Measurements from ENCODE around the gene FAM76B. TPM values are rescaled to one million over a fixed set of nuclear protein-coding genes. Genes with fewer than 3 reads are reported as not detected.

Gene FAM76B
- total RNA-seq, 4 donors from 2014 or later: 13.4 to 52.1 (median 26.8) TPM

GRCh38 chr11:95727620-95728019 lies 62.0 kb downstream of the FAM76B start:
- H3K4me3 ChIP-seq (ENCODE audit: low read depth, poor library complexity, severe bottlenecking): no peak overlapping the region
- no peak for DNase-seq (ENCODE audit: low spot score in 2 of 2)
- intact Hi-C loops (cut with DNase I; ENCODE audit: low total_unique reads): no loop called here
- 63% methylated on average over 6 of the region's 6 CpGs for WGBS, 2 donors
- no peak for TF ChIP-seq POLR2A (IDR thresholded peaks at IDR 0.05)
- TF ChIP-seq, protein P1, sequence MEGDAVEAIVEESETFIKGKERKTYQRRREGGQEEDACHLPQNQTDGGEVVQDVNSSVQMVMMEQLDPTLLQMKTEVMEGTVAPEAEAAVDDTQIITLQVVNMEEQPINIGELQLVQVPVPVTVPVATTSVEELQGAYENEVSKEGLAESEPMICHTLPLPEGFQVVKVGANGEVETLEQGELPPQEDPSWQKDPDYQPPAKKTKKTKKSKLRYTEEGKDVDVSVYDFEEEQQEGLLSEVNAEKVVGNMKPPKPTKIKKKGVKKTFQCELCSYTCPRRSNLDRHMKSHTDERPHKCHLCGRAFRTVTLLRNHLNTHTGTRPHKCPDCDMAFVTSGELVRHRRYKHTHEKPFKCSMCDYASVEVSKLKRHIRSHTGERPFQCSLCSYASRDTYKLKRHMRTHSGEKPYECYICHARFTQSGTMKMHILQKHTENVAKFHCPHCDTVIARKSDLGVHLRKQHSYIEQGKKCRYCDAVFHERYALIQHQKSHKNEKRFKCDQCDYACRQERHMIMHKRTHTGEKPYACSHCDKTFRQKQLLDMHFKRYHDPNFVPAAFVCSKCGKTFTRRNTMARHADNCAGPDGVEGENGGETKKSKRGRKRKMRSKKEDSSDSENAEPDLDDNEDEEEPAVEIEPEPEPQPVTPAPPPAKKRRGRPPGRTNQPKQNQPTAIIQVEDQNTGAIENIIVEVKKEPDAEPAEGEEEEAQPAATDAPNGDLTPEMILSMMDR (IDR thresholded peaks at IDR 0.05): no peak

GRCh38 chr11:95727111-95727510 lies 62.5 kb downstream of the FAM76B start:
- intact Hi-C loops (cut with DNase I; ENCODE audit: low total_unique reads): no loop called here
- TF ChIP-seq, protein P1 (IDR thresholded peaks at IDR 0.05): no peak
- TF ChIP-seq POLR2A (IDR thresholded peaks at IDR 0.05): no peak
- no peak overlapping the region for H3K4me3 ChIP-seq (ENCODE audit: low read depth, poor library complexity, severe bottlenecking)
- WGBS, 2 donors: 83% methylated on average over 2 of the region's 2 CpGs
- DNase-seq (ENCODE audit: low spot score in 2 of 2): no peak

GRCh38 chr11:95725196-95725595 lies 64.4 kb downstream of the FAM76B start:
- H3K4me3 ChIP-seq (ENCODE audit: low read depth, poor library complexity, severe bottlenecking): no peak overlapping the region
- WGBS, 2 donors: 72 to 73% methylated on average over 1 of the region's 1 CpG
- TF ChIP-seq, protein P1 (IDR thresholded peaks at IDR 0.05): no peak
- no peak for TF ChIP-seq POLR2A (IDR thresholded peaks at IDR 0.05)
- no peak for DNase-seq (ENCODE audit: low spot score in 2 of 2)
- intact Hi-C loops (cut with DNase I; ENCODE audit: low total_unique reads): no loop called here

DNA sequence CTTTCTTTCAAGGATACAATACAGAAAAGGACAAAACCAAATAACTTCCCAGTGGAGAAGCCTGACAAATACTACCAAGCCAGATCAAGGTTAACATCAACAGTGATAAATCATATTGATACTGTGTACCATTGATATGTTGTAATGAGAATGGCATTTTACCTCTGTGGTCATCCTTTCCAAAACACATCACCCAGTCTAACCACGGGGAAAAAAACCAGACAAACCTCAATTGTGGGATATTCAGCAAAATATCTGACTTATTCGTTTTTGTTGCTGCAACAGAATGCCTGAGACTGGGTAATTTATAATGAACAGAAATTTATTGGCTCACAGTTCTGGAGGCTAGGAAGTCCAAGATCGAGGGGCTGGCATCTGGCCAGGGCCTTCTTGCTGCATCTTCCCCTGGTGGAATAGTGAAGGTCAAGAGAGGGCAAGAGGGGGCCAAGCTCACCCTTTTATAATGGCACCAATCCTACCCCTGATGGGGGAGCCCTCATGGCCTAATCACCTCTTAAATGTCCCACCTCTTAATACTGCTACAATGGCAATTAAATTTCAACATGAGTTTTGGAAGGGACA lies 66.1 kb downstream of the FAM76B start:
- 57 to 71% methylated on average over 3 of the region's 3 CpGs for WGBS, 2 donors
- intact Hi-C loops (cut with DNase I; ENCODE audit: low total_unique reads): no loop called here
- H3K4me3 ChIP-seq (ENCODE audit: low read depth, poor library complexity, severe bottlenecking): no peak overlapping the region
- TF ChIP-seq, protein P1 (IDR thresholded peaks at IDR 0.05): no peak
- no peak for TF ChIP-seq POLR2A (IDR thresholded peaks at IDR 0.05)
- DNase-seq (ENCODE audit: low spot score in 2 of 2): no peak

- 62 to 74% methylated on average over 3 of the region's 3 CpGs for WGBS, 2 donors
- no peak for TF ChIP-seq POLR2A (IDR thresholded peaks at IDR 0.05)
- no peak for DNase-seq (ENCODE audit: low spot score in 2 of 2)
- intact Hi-C loops (cut with DNase I; ENCODE audit: low total_unique reads): no loop called here
- no peak overlapping the region for H3K4me3 ChIP-seq (ENCODE audit: low read depth, poor library complexity, severe bottlenecking)
These were observed 69.4 kb downstream of the FAM76B start for GRCh38 chr11:95720195-95720594.

Other genes starting within 250 kb of the FAM76B start
- 10 to 100 TPM; 19.7 to 31.4 (median 28.2) TPM for gene CEP57, start 716 bp upstream of the FAM76B start, total RNA-seq
- 10 to 100 TPM; 11.1 to 17.4 (median 12.2) TPM for gene MTMR2, start 134.3 kb upstream of the FAM76B start, total RNA-seq